ENCODE data around the gene LAMA2. TPM values are rescaled to one million over a fixed set of nuclear protein-coding genes. Genes with fewer than 3 reads are reported as not detected.

Gene LAMA2
- total RNA-seq, 5 donors from 2014 or later (not counting 1 experiment from before 2014, with no cell fraction given), result 0.30 to 0.62 (median 0.45) TPM

- ATAC-seq (replicated peaks in 1 of 4) (no peak), DNase-seq (no peak)
- WGBS (ENCODE audit: insufficient coverage), result no CpG with 5 or more reads among the region's 2 CpGs
- H3K9me3 ChIP-seq, result no peaks in the 10 kb centered on the region
- CTCF ChIA-PET, result no interaction called here
- no peaks in the 10 kb centered on the region for H3K36me3 ChIP-seq (ENCODE audit: control insufficient read depth in 2 of 2, extremely low read depth in 1 of 2, insufficient read depth in 1 of 2, low read length in 1 of 2)
- no peaks in the 10 kb centered on the region for H3K27me3 ChIP-seq (replicated peaks in 1 of 2; ENCODE audit: control insufficient read depth in 2 of 2, extremely low read depth in 1 of 2, insufficient read depth in 2 of 2, low read length in 1 of 2)
- Mint-ChIP-seq H3K27me3 (peaks cover 12 to 24% of the 10 kb centered on the region in 2 donors), H3K4me1 (no peaks in the 10 kb centered on the region), H3K27ac (no peak overlapping the region), H3K9me3 (no peaks in the 10 kb centered on the region), H3K4me3 (no peak overlapping the region), H3K36me3 (no peaks in the 10 kb centered on the region)
- POLR2A ChIA-PET, result no interaction called here
- H3K4me3 ChIP-seq (ENCODE audit: control insufficient read depth in 1 of 2, extremely low read depth in 1 of 2, low read length in 1 of 2), result no peak overlapping the region
- no peaks in the 10 kb centered on the region for H3K4me1 ChIP-seq (ENCODE audit: control insufficient read depth in 1 of 2, extremely low read depth in 1 of 2, insufficient read depth in 2 of 2, low read length in 2 of 2)
- no peak overlapping the region for H3K27ac ChIP-seq (ENCODE audit: low read length)
Observed at GRCh38 chr6:129342796-129343195, 459.9 kb downstream of the LAMA2 start.

GRCh38 chr6:129344379-129344778 is 461.4 kb downstream of the LAMA2 start:
- Histone ChIP-seq H3K27ac (ENCODE audit: low read length) (no peak overlapping the region), H3K9me3 (no peaks in the 10 kb centered on the region), H3K4me3 (ENCODE audit: control insufficient read depth in 1 of 2, extremely low read depth in 1 of 2, low read length in 1 of 2) (no peak overlapping the region), H3K4me1 (ENCODE audit: control insufficient read depth in 1 of 2, extremely low read depth in 1 of 2, insufficient read depth in 2 of 2, low read length in 2 of 2) (no peaks in the 10 kb centered on the region), H3K27me3 (replicated peaks in 1 of 2; ENCODE audit: control insufficient read depth in 2 of 2, extremely low read depth in 1 of 2, insufficient read depth in 2 of 2, low read length in 1 of 2) (no peaks in the 10 kb centered on the region), H3K36me3 (ENCODE audit: control insufficient read depth in 2 of 2, extremely low read depth in 1 of 2, insufficient read depth in 1 of 2, low read length in 1 of 2) (no peaks in the 10 kb centered on the region)
- peaks cover 10 to 22% of the 10 kb centered on the region in 2 donors for H3K27me3 Mint-ChIP-seq
- CTCF ChIA-PET, result interaction anchor here in 1 of 2 donors (0.9 kb wide), 1 partner anchor 29 kb away, joined by 3 read pairs; no protein-coding TSS in a partner anchor
- WGBS (ENCODE audit: insufficient coverage), result 80% methylated on average over 3 of the region's 3 CpGs
- H3K27ac Mint-ChIP-seq, result no peak overlapping the region
- ATAC-seq (replicated peaks in 1 of 4), result no peak
- no peaks in the 10 kb centered on the region for H3K36me3 Mint-ChIP-seq
- H3K4me1 Mint-ChIP-seq, result no peaks in the 10 kb centered on the region
- POLR2A ChIA-PET, result no interaction called here
- no peak overlapping the region for H3K4me3 Mint-ChIP-seq
- DNase-seq, result no peak
- H3K9me3 Mint-ChIP-seq, result no peaks in the 10 kb centered on the region

GRCh38 chr6:129345890-129346289 is 463.0 kb downstream of the LAMA2 start:
- no CpG with 5 or more reads among the region's 2 CpGs for WGBS (ENCODE audit: insufficient coverage)
- no peak overlapping the region for H3K27ac Mint-ChIP-seq

GRCh38 chr6:129346964-129347363 is 464.0 kb downstream of the LAMA2 start:
- Mint-ChIP-seq H3K4me1 (no peaks in the 10 kb centered on the region), H3K4me3 (no peak overlapping the region), H3K27me3 (peaks cover 5 to 16% of the 10 kb centered on the region in 2 donors), H3K27ac (no peak overlapping the region), H3K36me3 (no peaks in the 10 kb centered on the region), H3K9me3 (no peaks in the 10 kb centered on the region)
- no peaks in the 10 kb centered on the region for H3K27me3 ChIP-seq (replicated peaks in 1 of 2; ENCODE audit: control insufficient read depth in 2 of 2, extremely low read depth in 1 of 2, insufficient read depth in 2 of 2, low read length in 1 of 2)
- no peaks in the 10 kb centered on the region for H3K36me3 ChIP-seq (ENCODE audit: control insufficient read depth in 2 of 2, extremely low read depth in 1 of 2, insufficient read depth in 1 of 2, low read length in 1 of 2)
- H3K4me1 ChIP-seq (ENCODE audit: control insufficient read depth in 1 of 2, extremely low read depth in 1 of 2, insufficient read depth in 2 of 2, low read length in 2 of 2), result no peaks in the 10 kb centered on the region
- no peaks in the 10 kb centered on the region for H3K9me3 ChIP-seq
- no peak for ATAC-seq (replicated peaks in 1 of 4)
- WGBS (ENCODE audit: insufficient coverage), result 76% methylated on average over 2 of the region's 2 CpGs
- no peak for DNase-seq
- ChIA-PET CTCF (no interaction called here), POLR2A (interaction anchor here in 1 of 2 donors (0.5 kb wide), 1 partner anchor 1038 kb away, joined by 3 read pairs; no protein-coding TSS in a partner anchor)
- no peak overlapping the region for H3K27ac ChIP-seq (ENCODE audit: low read length)
- no peak overlapping the region for H3K4me3 ChIP-seq (ENCODE audit: control insufficient read depth in 1 of 2, extremely low read depth in 1 of 2, low read length in 1 of 2)

More at GRCh38 chr6:129345890-129346289, 463.0 kb downstream of the LAMA2 start:
- H3K9me3 Mint-ChIP-seq, result no peaks in the 10 kb centered on the region
- no peak overlapping the region for H3K27ac ChIP-seq (ENCODE audit: low read length)
- no peaks in the 10 kb centered on the region for H3K4me1 ChIP-seq (ENCODE audit: control insufficient read depth in 1 of 2, extremely low read depth in 1 of 2, insufficient read depth in 2 of 2, low read length in 2 of 2)
- no peak overlapping the region for H3K4me3 Mint-ChIP-seq
- ATAC-seq (replicated peaks in 1 of 4) (no peak), DNase-seq (no peak)
- H3K4me1 Mint-ChIP-seq, result no peaks in the 10 kb centered on the region
- peaks cover 5 to 16% of the 10 kb centered on the region in 2 donors for H3K27me3 Mint-ChIP-seq
- ChIA-PET CTCF (no interaction called here), POLR2A (no interaction called here)
- H3K27me3 ChIP-seq (replicated peaks in 1 of 2; ENCODE audit: control insufficient read depth in 2 of 2, extremely low read depth in 1 of 2, insufficient read depth in 2 of 2, low read length in 1 of 2), result no peaks in the 10 kb centered on the region
- H3K36me3 ChIP-seq (ENCODE audit: control insufficient read depth in 2 of 2, extremely low read depth in 1 of 2, insufficient read depth in 1 of 2, low read length in 1 of 2), result no peaks in the 10 kb centered on the region
- H3K4me3 ChIP-seq (ENCODE audit: control insufficient read depth in 1 of 2, extremely low read depth in 1 of 2, low read length in 1 of 2), result no peak overlapping the region
- H3K9me3 ChIP-seq, result no peaks in the 10 kb centered on the region
- no peaks in the 10 kb centered on the region for H3K36me3 Mint-ChIP-seq

GRCh38 chr6:129350278-129350677 is 467.3 kb downstream of the LAMA2 start:
- no peak overlapping the region for H3K27ac ChIP-seq (ENCODE audit: low read length)
- H3K27ac Mint-ChIP-seq, result no peak overlapping the region
- WGBS (ENCODE audit: insufficient coverage), result 94% methylated on average over 2 of the region's 2 CpGs
- H3K9me3 Mint-ChIP-seq, result no peaks in the 10 kb centered on the region
- H3K9me3 ChIP-seq, result no peaks in the 10 kb centered on the region
- CTCF ChIA-PET, result no interaction called here
- H3K4me3 ChIP-seq (ENCODE audit: control insufficient read depth in 1 of 2, extremely low read depth in 1 of 2, low read length in 1 of 2), result no peak overlapping the region
- no peak overlapping the region for H3K4me3 Mint-ChIP-seq
- no peaks in the 10 kb centered on the region for H3K4me1 ChIP-seq (ENCODE audit: control insufficient read depth in 1 of 2, extremely low read depth in 1 of 2, insufficient read depth in 2 of 2, low read length in 2 of 2)
- peaks cover 5% of the 10 kb centered on the region in 2 donors for H3K27me3 Mint-ChIP-seq
- H3K4me1 Mint-ChIP-seq, result no peaks in the 10 kb centered on the region
- no peaks in the 10 kb centered on the region for H3K27me3 ChIP-seq (replicated peaks in 1 of 2; ENCODE audit: control insufficient read depth in 2 of 2, extremely low read depth in 1 of 2, insufficient read depth in 2 of 2, low read length in 1 of 2)
- POLR2A ChIA-PET, result no interaction called here
- ATAC-seq (replicated peaks in 1 of 4), result no peak
- no peaks in the 10 kb centered on the region for H3K36me3 ChIP-seq (ENCODE audit: control insufficient read depth in 2 of 2, extremely low read depth in 1 of 2, insufficient read depth in 1 of 2, low read length in 1 of 2)
- DNase-seq, result no peak
- H3K36me3 Mint-ChIP-seq, result no peaks in the 10 kb centered on the region

- H3K4me1 ChIP-seq (ENCODE audit: control insufficient read depth in 1 of 2, extremely low read depth in 1 of 2, insufficient read depth in 2 of 2, low read length in 2 of 2), result no peaks in the 10 kb centered on the region
- Mint-ChIP-seq H3K4me1 (no peaks in the 10 kb centered on the region), H3K27me3 (peaks cover 5% of the 10 kb centered on the region in 2 donors), H3K9me3 (no peaks in the 10 kb centered on the region), H3K27ac (no peak overlapping the region), H3K36me3 (no peaks in the 10 kb centered on the region), H3K4me3 (no peak overlapping the region)
- no peak overlapping the region for H3K4me3 ChIP-seq (ENCODE audit: control insufficient read depth in 1 of 2, extremely low read depth in 1 of 2, low read length in 1 of 2)
- no peaks in the 10 kb centered on the region for H3K36me3 ChIP-seq (ENCODE audit: control insufficient read depth in 2 of 2, extremely low read depth in 1 of 2, insufficient read depth in 1 of 2, low read length in 1 of 2)
- no peaks in the 10 kb centered on the region for H3K27me3 ChIP-seq (replicated peaks in 1 of 2; ENCODE audit: control insufficient read depth in 2 of 2, extremely low read depth in 1 of 2, insufficient read depth in 2 of 2, low read length in 1 of 2)
- no CpG with 5 or more reads among the region's 1 CpG for WGBS (ENCODE audit: insufficient coverage)
- H3K9me3 ChIP-seq, result no peaks in the 10 kb centered on the region
- ATAC-seq (replicated peaks in 1 of 4) (no peak), DNase-seq (no peak)
- POLR2A ChIA-PET, result no interaction called here
- H3K27ac ChIP-seq (ENCODE audit: low read length), result no peak overlapping the region
- CTCF ChIA-PET, result no interaction called here
Observed at GRCh38 chr6:129351807-129352206, 468.9 kb downstream of the LAMA2 start.

- no peaks in the 10 kb centered on the region for H3K9me3 ChIP-seq
- no peaks in the 10 kb centered on the region for H3K9me3 Mint-ChIP-seq
- no peaks in the 10 kb centered on the region for H3K36me3 ChIP-seq (ENCODE audit: control insufficient read depth in 2 of 2, extremely low read depth in 1 of 2, insufficient read depth in 1 of 2, low read length in 1 of 2)
- H3K4me1 ChIP-seq (ENCODE audit: control insufficient read depth in 1 of 2, extremely low read depth in 1 of 2, insufficient read depth in 2 of 2, low read length in 2 of 2), result no peaks in the 10 kb centered on the region
- ChIA-PET CTCF (no interaction called here), POLR2A (no interaction called here)
- no peaks in the 10 kb centered on the region for H3K27me3 Mint-ChIP-seq
- DNase-seq (no peak), ATAC-seq (replicated peaks in 1 of 4) (no peak)
- no peaks in the 10 kb centered on the region for H3K36me3 Mint-ChIP-seq
- no peak overlapping the region for H3K27ac ChIP-seq (ENCODE audit: low read length)
- H3K4me1 Mint-ChIP-seq, result no peaks in the 10 kb centered on the region
- H3K4me3 Mint-ChIP-seq, result no peak overlapping the region
- no peak overlapping the region for H3K4me3 ChIP-seq (ENCODE audit: control insufficient read depth in 1 of 2, extremely low read depth in 1 of 2, low read length in 1 of 2)
- no peak overlapping the region for H3K27ac Mint-ChIP-seq
- no peaks in the 10 kb centered on the region for H3K27me3 ChIP-seq (replicated peaks in 1 of 2; ENCODE audit: control insufficient read depth in 2 of 2, extremely low read depth in 1 of 2, insufficient read depth in 2 of 2, low read length in 1 of 2)
- 68% methylated on average over 6 of the region's 9 CpGs for WGBS (ENCODE audit: insufficient coverage)
Observed at GRCh38 chr6:129353067-129353466, 470.1 kb downstream of the LAMA2 start.

Measured in T-cell (primary cell).